Smooth muscle cell (in vitro differentiated cells): Measurements from ENCODE around the gene KSR2. TPM values are rescaled to one million over a fixed set of nuclear protein-coding genes. Genes with fewer than 3 reads are reported as not detected.

ENCODE experiments used
- DNase-seq: peaks from one replicate; lab custom pipeline; 2025; ENCODE audit not compliant: unreplicated experiment; lab: John Stamatoyannopoulos, UW
- H2AFZ ChIP-seq: fragments of 200-600 bp; sonication (generic); 2 replicates; pipeline ENCODE4 v1.6.0; 2016; ENCODE audit warnings: antibody characterized with exemption, low read depth, mild to moderate bottlenecking
- H3F3A ChIP-seq: fragments of 200-600 bp; sonication (generic); 2 replicates; pipeline ENCODE4 v1.6.0; 2017; ENCODE audit warnings: antibody characterized with exemption, low read depth
- H3K27ac ChIP-seq: fragments of 200-600 bp; sonication (generic); 2 replicates; pipeline ENCODE4 v1.5.1; 2016; ENCODE audit warnings: low read depth, mild to moderate bottlenecking
- H3K27me3 ChIP-seq: fragments of 200-600 bp; sonication (generic); 2 replicates; pipeline ENCODE4 v1.6.1; 2016; ENCODE audit warnings: low read depth, mild to moderate bottlenecking
- H3K36me3 ChIP-seq: fragments of 200-600 bp; sonication (generic); 2 replicates; pipeline ENCODE4 v1.5.1; 2016; ENCODE audit warnings: low read depth
- H3K4me1 ChIP-seq: fragments of 200-600 bp; sonication (generic); 2 replicates; pipeline ENCODE4 v1.5.1; 2016; ENCODE audit warnings: low read depth
- H3K4me2 ChIP-seq: fragments of 200-600 bp; sonication (generic); 2 replicates; pipeline ENCODE4 v1.6.0; 2016; ENCODE audit warnings: mild to moderate bottlenecking
- H3K4me3 ChIP-seq: fragments of 200-600 bp; sonication (generic); 2 replicates; pipeline ENCODE4 v1.5.1; 2016; ENCODE audit warnings: mild to moderate bottlenecking
- H3K79me2 ChIP-seq: fragments of 200-600 bp; sonication (generic); 2 replicates; pipeline ENCODE4 v1.6.0; 2016; ENCODE audit warnings: low read depth, mild to moderate bottlenecking
- H3K9ac ChIP-seq: fragments of 200-600 bp; sonication (generic); 2 replicates; pipeline ENCODE4 v1.6.0; 2016; ENCODE audit warnings: low read depth
- H3K9me3 ChIP-seq: fragments of 200-600 bp; sonication (generic); replicated peaks from 2 replicates; pipeline ENCODE4 v1.5.1; 2016; ENCODE audit warnings: low read depth
- H4K20me1 ChIP-seq: fragments of 200-600 bp; sonication (generic); 2 replicates; pipeline ENCODE4 v1.6.0; 2016; ENCODE audit warnings: low read depth
- CTCF ChIP-seq: fragments of 200-600 bp; sonication (generic); IDR thresholded peaks from 2 replicates; pipeline ENCODE4 v1.5.1; 2017; ENCODE audit warnings: borderline replicate concordance, mild to moderate bottlenecking, antibody characterized with exemption; ENCODE audit not compliant: insufficient read depth, poor library complexity, severe bottlenecking
- WGBS: methylation state at CpG from one replicate; pipeline ENCODE4 v1.1.7; 2016; ENCODE audit warnings: low lambda C conversion rate; 5-methylcytosine and 5-hydroxymethylcytosine counted together
- polyA plus RNA-seq: library from polyadenylated mRNA; unstranded; fragments of >200 nt; fragmentation: Nextera tagmentation; extraction: Ambion mirVana; gene quantifications from 2 replicates; pipeline ENCODE4 v1.2.1, GENCODE V29; 2016
- total RNA-seq: library from RNA; depleted of rRNA; stranded (reverse); fragments of >200 nt; gene quantifications from 2 replicates; pipeline ENCODE4 v1.2.3, GENCODE V29; 2014

KSR2 gene
- total and polyA plus RNA-seq, 2 experiments from 2014 or later = 0.04 TPM; not detected in 1

- no peaks in the 10 kb centered on the region for H3K9me3 ChIP-seq
- no peak overlapping the region for H3K4me3 ChIP-seq
- no peaks in the 10 kb centered on the region for H3F3A ChIP-seq
- DNase-seq = no peak
- no peaks in the 10 kb centered on the region for H4K20me1 ChIP-seq
- H3K4me1 ChIP-seq = no peaks in the 10 kb centered on the region
- TF ChIP-seq CTCF = no peak
- H3K9ac ChIP-seq = no peak overlapping the region
- no peak overlapping the region for H3K4me2 ChIP-seq
- H2AFZ ChIP-seq = no peak overlapping the region
- H3K27ac ChIP-seq = no peak overlapping the region
- H3K79me2 ChIP-seq = no peaks in the 10 kb centered on the region
- H3K36me3 ChIP-seq = no peaks in the 10 kb centered on the region
- H3K27me3 ChIP-seq = no peaks in the 10 kb centered on the region
Measured at GRCh38 chr12:117409286-117409685, 559.5 kb downstream of the KSR2 start.

- no peak for DNase-seq
- Histone ChIP-seq H3F3A (no peaks in the 10 kb centered on the region), H4K20me1 (no peaks in the 10 kb centered on the region), H3K79me2 (no peaks in the 10 kb centered on the region), H3K36me3 (no peaks in the 10 kb centered on the region), H3K27ac (no peak overlapping the region), H3K4me1 (no peaks in the 10 kb centered on the region), H3K4me2 (no peak overlapping the region), H2AFZ (peak overlapping the region; percentile 82), H3K9me3 (no peaks in the 10 kb centered on the region), H3K9ac (no peak overlapping the region), H3K27me3 (no peaks in the 10 kb centered on the region), H3K4me3 (no peak overlapping the region)
- WGBS = 66% methylated on average over 11 of the region's 11 CpGs
- no peak for TF ChIP-seq CTCF
Measured at GRCh38 chr12:117408161-117408791, 560.5 kb downstream of the KSR2 start.

GRCh38 chr12:117404940-117405339, 563.9 kb downstream of the KSR2 start:
- Histone ChIP-seq H2AFZ (no peak overlapping the region), H3K9me3 (no peaks in the 10 kb centered on the region), H3F3A (no peaks in the 10 kb centered on the region), H3K27ac (no peak overlapping the region), H3K4me2 (no peak overlapping the region), H3K79me2 (no peaks in the 10 kb centered on the region), H4K20me1 (no peaks in the 10 kb centered on the region), H3K27me3 (no peaks in the 10 kb centered on the region), H3K4me1 (no peaks in the 10 kb centered on the region), H3K9ac (no peak overlapping the region), H3K4me3 (no peak overlapping the region), H3K36me3 (no peaks in the 10 kb centered on the region)
- no peak for TF ChIP-seq CTCF
- 89% methylated on average over 7 of the region's 7 CpGs for WGBS
- no peak for DNase-seq

GRCh38 chr12:117404203-117404853, 564.5 kb downstream of the KSR2 start:
- no peaks in the 10 kb centered on the region for H3K36me3 ChIP-seq

More at GRCh38 chr12:117404203-117404853, 564.5 kb downstream of the KSR2 start:
- no peaks in the 10 kb centered on the region for H3K9me3 ChIP-seq
- H3K79me2 ChIP-seq = no peaks in the 10 kb centered on the region
- no peak overlapping the region for H3K4me3 ChIP-seq
- no peak overlapping the region for H3K4me2 ChIP-seq
- no peak for DNase-seq
- no peaks in the 10 kb centered on the region for H4K20me1 ChIP-seq
- TF ChIP-seq CTCF = no peak
- WGBS = 90% methylated on average over 4 of the region's 4 CpGs
- no peak overlapping the region for H3K9ac ChIP-seq
- H3K27ac ChIP-seq = no peak overlapping the region
- no peaks in the 10 kb centered on the region for H3K27me3 ChIP-seq
- H2AFZ ChIP-seq = no peak overlapping the region
- no peaks in the 10 kb centered on the region for H3F3A ChIP-seq
- H3K4me1 ChIP-seq = no peaks in the 10 kb centered on the region
